ENCODE measurements around the gene POC1A.

- TF ChIP-seq CTCF (IDR thresholded peaks at IDR 0.05) (no peak), POLR2A (IDR thresholded peaks at IDR 0.05) (no peak), POLR2AphosphoS5 (IDR thresholded peaks at IDR 0.05) (no peak)
These were observed 61.3 kb downstream of the POC1A start for GRCh38 chr3:52092891-52093290.
